Adrenal gland (tissue), 5 donors: ENCODE results near the gene CDCA8.

Experiments used
- CTCF ChIP-seq, 6 experiments: fragments of 450-650 bp in 4 of 6; fragments of 200-600 bp in 2 of 6; sonication (generic) in 1 of 6; IDR thresholded peaks; 1 replicate in 5 of 6; 2 replicates in 1 of 6; pipeline versions ENCODE4 v1.5.1 to v1.8.0; 2016 to 2021; ENCODE audit warnings: antibody characterized with exemption in 6 of 6, mild to moderate bottlenecking in 2 of 6, moderate library complexity in 1 of 6
- POLR2A ChIP-seq, 2 donors: fragments of 450-650 bp; IDR thresholded peaks; one replicate each; pipeline ENCODE4 v1.6.1; 2017; ENCODE audit warnings: antibody characterized with exemption in 2 of 2, mild to moderate bottlenecking in 2 of 2, moderate library complexity in 1 of 2
- donor health status: DM: no; HTN: no; CAD: no.

DNA sequence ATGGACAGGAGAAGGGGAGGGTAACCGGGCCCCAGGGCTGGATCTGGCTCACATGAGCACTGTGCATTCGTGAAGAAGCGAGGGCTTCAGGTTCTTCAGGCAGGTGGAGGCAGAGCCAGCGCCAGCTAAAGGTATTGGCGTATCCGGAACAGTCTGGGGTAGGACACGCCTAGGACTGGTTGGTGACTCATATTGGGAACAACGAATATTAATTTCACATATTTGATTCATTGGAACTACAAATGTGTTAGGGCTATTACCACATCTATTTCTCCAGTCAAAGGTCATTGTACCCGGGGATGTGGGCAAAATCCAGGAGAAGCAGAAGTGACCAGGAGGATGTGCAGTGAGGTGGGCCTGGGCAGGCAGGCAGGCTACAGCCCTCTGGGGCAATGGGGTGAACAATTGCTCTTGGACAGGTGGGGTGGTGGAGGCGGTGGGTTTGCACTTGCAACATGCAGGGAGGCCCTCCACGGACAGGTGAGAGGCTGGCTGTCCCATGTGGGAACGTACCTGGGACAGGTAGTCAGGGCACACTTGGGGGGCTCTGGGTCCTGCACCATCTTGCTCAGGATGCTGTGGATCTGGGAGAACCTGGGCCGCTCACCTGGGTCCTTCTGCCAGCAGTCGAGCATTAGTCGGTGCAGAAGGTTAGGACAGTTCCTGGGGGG lies 26.7 kb downstream of the CDCA8 start:
- TF ChIP-seq CTCF (IDR thresholded peaks at IDR 0.05) (no peak), POLR2A (IDR thresholded peaks at IDR 0.05) (no peak)
